HL-60 (cell line): Measurements from ENCODE around the gene ZG16B.

Experiments
- POLR2AphosphoS5 ChIP-seq: IDR thresholded peaks from 2 replicates; pipeline ENCODE4 v1.6.1; 2012; ENCODE audit warnings: low read depth
- SPI1 ChIP-seq: IDR thresholded peaks from 2 replicates; pipeline ENCODE4 v1.6.1; 2012; ENCODE audit warnings: low read depth, mild to moderate bottlenecking, borderline replicate concordance
- TF ChIP-seq, protein P1 (sequence below): IDR thresholded peaks from one replicate; pipeline ENCODE4 v1.5.1; 2011; ENCODE audit warnings: low read length, control low read depth, inconsistent platforms; ENCODE audit not compliant: insufficient read depth

DNA sequence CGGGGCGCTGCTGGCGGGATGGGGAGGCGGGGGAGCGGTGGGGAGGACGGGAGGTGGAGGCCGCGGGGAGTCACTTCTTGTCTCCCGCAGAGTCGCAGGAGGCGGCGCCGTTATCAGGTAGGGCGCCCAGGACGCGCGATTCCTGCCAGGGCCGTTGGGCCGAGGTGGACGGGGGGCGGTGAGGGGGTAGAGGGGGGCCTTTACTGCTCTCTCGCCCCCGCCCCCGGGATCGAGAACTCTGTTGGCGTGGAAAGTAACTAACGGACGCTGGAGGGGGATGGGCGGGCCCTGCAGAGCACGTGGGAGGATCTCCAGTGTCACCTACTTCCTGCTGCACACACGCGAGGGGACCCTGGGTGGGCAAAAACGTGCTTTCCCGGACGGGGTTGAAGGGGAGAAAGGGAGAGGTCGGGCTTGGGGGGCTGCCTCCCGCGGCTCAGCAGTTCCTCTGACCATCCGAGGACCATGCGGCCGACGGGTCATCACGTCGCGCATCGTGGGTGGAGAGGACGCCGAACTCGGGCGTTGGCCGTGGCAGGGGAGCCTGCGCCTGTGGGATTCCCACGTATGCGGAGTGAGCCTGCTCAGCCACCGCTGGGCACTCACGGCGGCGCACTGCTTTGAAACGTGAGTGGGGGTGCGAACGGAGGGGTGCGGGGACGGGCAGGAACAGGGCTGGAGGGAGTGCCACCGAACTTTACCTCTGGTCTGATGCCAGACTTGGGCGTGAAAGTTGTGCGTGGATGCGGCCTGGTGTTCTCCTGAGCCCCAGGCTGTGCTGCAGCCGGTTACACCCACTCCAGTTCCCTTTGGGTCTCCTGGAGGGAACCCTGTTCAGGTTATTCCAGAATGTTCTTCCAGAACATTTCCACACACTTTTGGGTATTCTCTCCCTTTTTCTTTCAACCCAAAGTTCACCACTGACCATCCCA is 12.5 kb upstream of the ZG16B start:
- TF ChIP-seq, protein P1, sequence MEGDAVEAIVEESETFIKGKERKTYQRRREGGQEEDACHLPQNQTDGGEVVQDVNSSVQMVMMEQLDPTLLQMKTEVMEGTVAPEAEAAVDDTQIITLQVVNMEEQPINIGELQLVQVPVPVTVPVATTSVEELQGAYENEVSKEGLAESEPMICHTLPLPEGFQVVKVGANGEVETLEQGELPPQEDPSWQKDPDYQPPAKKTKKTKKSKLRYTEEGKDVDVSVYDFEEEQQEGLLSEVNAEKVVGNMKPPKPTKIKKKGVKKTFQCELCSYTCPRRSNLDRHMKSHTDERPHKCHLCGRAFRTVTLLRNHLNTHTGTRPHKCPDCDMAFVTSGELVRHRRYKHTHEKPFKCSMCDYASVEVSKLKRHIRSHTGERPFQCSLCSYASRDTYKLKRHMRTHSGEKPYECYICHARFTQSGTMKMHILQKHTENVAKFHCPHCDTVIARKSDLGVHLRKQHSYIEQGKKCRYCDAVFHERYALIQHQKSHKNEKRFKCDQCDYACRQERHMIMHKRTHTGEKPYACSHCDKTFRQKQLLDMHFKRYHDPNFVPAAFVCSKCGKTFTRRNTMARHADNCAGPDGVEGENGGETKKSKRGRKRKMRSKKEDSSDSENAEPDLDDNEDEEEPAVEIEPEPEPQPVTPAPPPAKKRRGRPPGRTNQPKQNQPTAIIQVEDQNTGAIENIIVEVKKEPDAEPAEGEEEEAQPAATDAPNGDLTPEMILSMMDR = no peak
- TF ChIP-seq POLR2AphosphoS5 = no peak
- TF ChIP-seq SPI1 = no peak
